GM12878 (cell line): ENCODE data around the gene RMND1. TPM values are rescaled to one million over a fixed set of nuclear protein-coding genes. Genes with fewer than 3 reads are reported as not detected.

Source experiments
- ATAC-seq: fragments of 200-7000 bp; cut with Tn5 transposase; 3 replicates; pipeline ENCODE4 v1.9.1; 2020; ENCODE audit warnings: mild to moderate bottlenecking, moderate library complexity
- BruUV-seq: library from RNA; stranded (reverse); fragments of 400-500 nt; replicated peaks from 2 replicates; lab custom pipeline; 2021; lab: Mats Ljungman, UMichigan
- CTCF ChIA-PET: fragments of 300-600 bp; sonication (Branson Sonifier 250); formaldehyde crosslinking; extraction: SDS; loops from one replicate; lab custom pipeline; 2021; ENCODE audit warnings: inconsistent platforms; lab: Yijun Ruan, JAX
- POLR2A ChIA-PET: fragments of 350-600 bp; formaldehyde crosslinking; extraction: SDS; loops from one replicate; lab custom pipeline; 2021; ENCODE audit warnings: inconsistent platforms; lab: Charles Lee
- RAD21 ChIA-PET: fragments of 300-600 bp; sonication (Branson Sonifier 250); formaldehyde crosslinking; loops from one replicate; lab custom pipeline; 2023; ENCODE audit warnings: antibody characterized with exemption; ENCODE audit not compliant: unreplicated experiment; lab: Charles Lee
- SMC1A ChIA-PET: fragments of 300-600 bp; sonication (Branson Sonifier 250); formaldehyde crosslinking; loops from one replicate; lab custom pipeline; 2023; ENCODE audit not compliant: unreplicated experiment, uncharacterized antibody; lab: Charles Lee
- DNase-seq: peaks from one replicate; pipeline ENCODE4 v3.0.0-alpha.2; 2011; ENCODE audit warnings: low read depth, low spot score
- FAIRE-seq: peaks from 3 replicates; lab custom pipeline; 2011; peaks lifted over from hg19 to GRCh38; lab: Jason Lieb, UNC
- H2AFZ ChIP-seq: 2 replicates; pipeline ENCODE4 v1.6.0; 2011; ENCODE audit warnings: low read depth, low read length, control low read depth; ENCODE audit not compliant: control insufficient read depth
- H3K27ac ChIP-seq: 2 replicates; pipeline ENCODE4 v1.5.1; 2011; ENCODE audit warnings: control low read depth; ENCODE audit not compliant: control insufficient read depth, insufficient read depth
- H3K27me3 ChIP-seq, 2 experiments: replicated peaks in 1 of 2; 2 replicates each; pipeline versions ENCODE4 v1.6.0 to v1.6.1; 2011; ENCODE audit warnings: low read length in 1 of 2; ENCODE audit not compliant: control insufficient read depth in 2 of 2, insufficient read depth in 2 of 2
- H3K36me3 ChIP-seq, 2 experiments: 2 replicates each; pipeline ENCODE4 v1.5.1; 2011; ENCODE audit warnings: low read length in 1 of 2; ENCODE audit not compliant: control insufficient read depth in 2 of 2, insufficient read depth in 2 of 2
- H3K4me1 ChIP-seq: 2 replicates; pipeline ENCODE4 v1.6.1; 2011; ENCODE audit warnings: mild to moderate bottlenecking, low read length, moderate library complexity, mixed read lengths; ENCODE audit not compliant: control insufficient read depth, insufficient read depth
- H3K4me2 ChIP-seq: 2 replicates; pipeline ENCODE4 v1.6.0; 2011; ENCODE audit warnings: control low read depth; ENCODE audit not compliant: control insufficient read depth, insufficient read depth
- H3K4me3 ChIP-seq: fragments of 200-600 bp; sonication (generic); 2 replicates; pipeline ENCODE4 v1.5.1; 2016
- H3K79me2 ChIP-seq: 2 replicates; pipeline ENCODE4 v1.6.0; 2011; ENCODE audit warnings: low read length; ENCODE audit not compliant: control insufficient read depth, insufficient read depth
- H3K9ac ChIP-seq: 2 replicates; pipeline ENCODE4 v1.8.0; 2011; ENCODE audit warnings: low read length, control low read depth, mixed read lengths; ENCODE audit not compliant: control insufficient read depth, insufficient read depth
- H3K9me3 ChIP-seq: replicated peaks from 3 replicates; pipeline ENCODE4 v1.5.1; 2011; ENCODE audit warnings: mild to moderate bottlenecking, low read length; ENCODE audit not compliant: control insufficient read depth, insufficient read depth
- H4K20me1 ChIP-seq: 2 replicates; pipeline ENCODE4 v1.6.0; 2011; ENCODE audit not compliant: control insufficient read depth, insufficient read depth
- CBX3 ChIP-seq: fragments of 200-600 bp; sonication (generic); IDR thresholded peaks from 2 replicates; pipeline ENCODE4 v1.6.1; 2016; ENCODE audit warnings: low read depth, borderline replicate concordance
- CHD2 ChIP-seq: IDR thresholded peaks from 2 replicates; pipeline ENCODE4 v1.6.1; 2011; ENCODE audit warnings: low read depth, low read length, improper control_type of control experiment, borderline replicate concordance
- HDAC6 ChIP-seq: fragments of 200-600 bp; sonication (generic); IDR thresholded peaks from one replicate; pipeline ENCODE4 v1.8.0; 2017; ENCODE audit warnings: antibody characterized with exemption; ENCODE audit not compliant: unreplicated experiment
- MTA3 ChIP-seq: IDR thresholded peaks from 2 replicates; pipeline ENCODE4 v1.6.1; 2012; ENCODE audit warnings: low read length, inconsistent platforms, borderline replicate concordance
- NBN ChIP-seq: fragments of 450-650 bp; IDR thresholded peaks from 2 replicates; pipeline ENCODE4 v1.6.1; 2016
- POLR2A ChIP-seq: IDR thresholded peaks from 2 replicates; pipeline ENCODE4 v1.6.1; 2011; ENCODE audit warnings: low read depth, mild to moderate bottlenecking, low read length
- SIN3A ChIP-seq: IDR thresholded peaks from 2 replicates; pipeline ENCODE4 v1.6.1; 2012; ENCODE audit warnings: low read depth, low read length, improper control_type of control experiment
- ZBED1 ChIP-seq: IDR thresholded peaks from 2 replicates; pipeline ENCODE4 v1.6.1; 2016; ENCODE audit warnings: borderline replicate concordance
- ZSCAN29 ChIP-seq: fragments of 450-650 bp; IDR thresholded peaks from 2 replicates; pipeline ENCODE4 v1.6.1; 2017; ENCODE audit warnings: mild to moderate bottlenecking, moderate library complexity
- WGBS: methylation state at CpG from one replicate; pipeline ENCODE4 v1.1.6; 2016; ENCODE audit warnings: low lambda C conversion rate; ENCODE audit not compliant: insufficient replicate concordance, insufficient coverage; ENCODE audit errors: missing lambda C conversion rate; 5-methylcytosine and 5-hydroxymethylcytosine counted together
- in situ Hi-C: fragments of 300-500 bp; cut with MboI; formaldehyde crosslinking; loops from 9 replicates; pipeline ENCODE4 v1.14.3; 2018; ENCODE audit warnings: mixed read lengths
- intact Hi-C: fragments of 100-400 bp; cut with micrococcal nuclease; formaldehyde crosslinking; loops from one replicate; pipeline ENCODE4 v1.14.2; 2022; ENCODE audit not compliant: unreplicated experiment
- polyA plus RNA-seq, 11 experiments: library from polyadenylated mRNA; depleted of rRNA in 4 of 11; unstranded in 6 of 11; stranded (reverse) in 5 of 11; fragments of >200 nt; fragmentation: Nextera tagmentation in 4 of 11; fragmentation: Illumina TruSeq in 1 of 11; extraction: Ambion mirVana in 4 of 11; extraction: Trizol in 1 of 11; gene quantifications; 1 replicate in 1 of 11; 2 replicates in 10 of 11; pipeline versions ENCODE4 v1.2.1 to v1.2.3, GENCODE V29; 2011 to 2016; ENCODE audit warnings: inconsistent platforms in 2 of 11, missing spikeins in 2 of 11, low read depth in 1 of 11
- total RNA-seq, 4 experiments: library from RNA; depleted of rRNA in 3 of 4; stranded (reverse); fragments of >200 nt in 3 of 4; fragmentation: Illumina TruSeq in 1 of 4; extraction: Trizol in 1 of 4; gene quantifications; 2 replicates each; pipeline versions ENCODE4 v1.2.1 to v1.2.3, GENCODE V29; 2013 to 2021
- TF ChIP-seq, protein P1 (sequence below): IDR thresholded peaks from 2 replicates; pipeline ENCODE4 v1.6.1; 2012; ENCODE audit warnings: low read depth, low read length, improper control_type of control experiment

Gene RMND1
- total and polyA plus RNA-seq, 10 of the 15 experiments (the other 5 are each of a cell fraction or from before 2014, with no cell fraction given) = 15.9 to 34.5 (median 21.4) TPM

DNA sequence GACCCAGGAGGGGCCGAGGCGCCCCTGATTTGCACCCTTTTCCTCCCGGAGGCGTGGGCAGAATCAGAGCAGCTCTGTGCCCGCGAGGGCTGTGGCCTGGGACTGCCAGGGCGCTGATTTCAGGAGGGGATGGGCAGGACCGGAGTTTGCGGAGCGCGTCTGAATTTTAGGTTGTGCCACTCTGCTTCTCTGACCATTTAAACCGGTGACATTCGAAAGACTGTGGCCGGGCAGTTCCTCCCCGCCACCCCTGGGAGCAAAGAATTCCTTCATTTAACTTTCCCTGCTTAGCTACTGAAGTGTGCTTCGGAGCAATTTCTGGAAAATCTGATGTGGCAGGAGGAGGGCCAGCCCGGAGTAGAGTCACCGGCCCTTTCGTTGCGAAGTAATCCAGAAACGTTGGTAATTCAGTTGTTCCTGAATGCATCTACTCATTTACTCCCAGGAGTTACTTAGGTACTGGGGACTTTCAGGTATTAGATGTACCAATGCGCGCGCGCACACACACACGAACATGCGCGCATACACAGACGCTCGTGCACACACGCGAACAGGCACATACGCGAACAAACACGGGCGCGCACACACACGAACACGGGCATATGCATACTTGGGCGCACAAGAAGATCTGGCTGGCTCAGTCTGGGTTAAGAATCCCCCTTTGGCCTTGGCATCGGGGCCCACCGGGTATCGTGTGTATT lies 42.5 kb upstream of the RMND1 start:
- SMC1A ChIA-PET = no interaction called here
- Histone ChIP-seq H3K36me3 (no peaks in the 10 kb centered on the region), H3K4me2 (peak overlapping the region; percentile 64), H3K27me3 (peaks cover 3 to 6% of the 10 kb centered on the region in 2 experiments; a peak in 3 of 4 replicates), H3K4me3 (peak overlapping the region; percentile 50), H3K27ac (no peak overlapping the region), H4K20me1 (no peaks in the 10 kb centered on the region), H3K4me1 (peaks cover 2% of the 10 kb centered on the region), H3K79me2 (no peaks in the 10 kb centered on the region), H3K9ac (no peak overlapping the region), H2AFZ (no peak overlapping the region), H3K9me3 (no peaks in the 10 kb centered on the region)
- in situ Hi-C loops (no loop called here), intact Hi-C loops (no loop called here)
- no TSS peak for BruUV-seq
- no peak for DNase-seq
- FAIRE-seq = no peak
- POLR2A ChIA-PET = no interaction called here
- TF ChIP-seq NBN (no peak), CHD2 (no peak), POLR2A (no peak), SIN3A (no peak), MTA3 (no peak), ZBED1 (no peak)
- TF ChIP-seq, protein P1, sequence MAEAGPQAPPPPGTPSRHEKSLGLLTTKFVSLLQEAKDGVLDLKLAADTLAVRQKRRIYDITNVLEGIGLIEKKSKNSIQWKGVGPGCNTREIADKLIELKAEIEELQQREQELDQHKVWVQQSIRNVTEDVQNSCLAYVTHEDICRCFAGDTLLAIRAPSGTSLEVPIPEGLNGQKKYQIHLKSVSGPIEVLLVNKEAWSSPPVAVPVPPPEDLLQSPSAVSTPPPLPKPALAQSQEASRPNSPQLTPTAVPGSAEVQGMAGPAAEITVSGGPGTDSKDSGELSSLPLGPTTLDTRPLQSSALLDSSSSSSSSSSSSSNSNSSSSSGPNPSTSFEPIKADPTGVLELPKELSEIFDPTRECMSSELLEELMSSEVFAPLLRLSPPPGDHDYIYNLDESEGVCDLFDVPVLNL = no peak
- RAD21 ChIA-PET = no interaction called here
- ATAC-seq = peak; percentile 53
- CTCF ChIA-PET = no interaction called here
- 2% methylated on average over 37 of the region's 43 CpGs for WGBS

DNA sequence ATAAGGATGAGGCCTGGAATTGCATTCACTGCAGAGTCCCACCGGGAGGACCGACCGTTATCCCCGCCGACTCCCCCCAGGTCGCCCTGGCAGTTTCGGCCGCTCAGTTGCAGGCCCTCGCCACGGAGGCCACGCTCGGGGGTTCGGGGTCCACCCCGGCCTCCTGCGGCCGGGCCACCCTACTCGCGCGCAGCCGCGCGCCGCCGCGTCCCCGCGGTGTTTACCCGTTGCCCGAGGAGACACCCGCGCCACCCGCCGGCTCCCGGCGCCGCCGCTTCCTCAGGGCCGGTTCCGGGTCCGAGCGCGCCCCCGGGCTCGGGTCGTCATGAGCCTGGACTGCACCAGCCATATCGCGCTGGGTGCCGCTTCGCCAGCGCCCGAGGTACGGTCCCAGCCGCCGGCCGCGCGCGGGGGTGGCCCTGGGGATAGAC lies 41.9 kb upstream of the RMND1 start, which contains the start of gene CCDC170:
Gene CCDC170, plus strand, starts transcription at position 214 of the 431 bp plus-strand sequence. Its CDS starts 112 bp downstream, at position 326.
- ChIA-PET CTCF (no interaction called here), SMC1A (no interaction called here), RAD21 (no interaction called here), POLR2A (no interaction called here)
- Histone ChIP-seq H3K79me2 (no peaks in the 10 kb centered on the region), H3K4me3 (peak within 1 kb of the TSS; percentile 50), H3K27me3 (peaks cover 3 to 6% of the 10 kb centered on the region in 2 experiments; a peak in 3 of 4 replicates), H3K4me2 (peak within 1 kb of the TSS; percentile 64), H3K9ac (no peak within 1 kb of the TSS), H3K9me3 (no peaks in the 10 kb centered on the region), H3K27ac (no peak within 1 kb of the TSS), H3K4me1 (peaks cover 2% of the 10 kb centered on the region), H3K36me3 (no peaks in the 10 kb centered on the region), H4K20me1 (no peaks in the 10 kb centered on the region), H2AFZ (no peak within 1 kb of the TSS)
- in situ Hi-C loops (no loop called here), intact Hi-C loops (no loop called here)
- peak; percentile 81 for TF ChIP-seq HDAC6
- TF ChIP-seq ZSCAN29 = no peak
- no peak for TF ChIP-seq CBX3
- peak; percentile 44 for ATAC-seq
- FAIRE-seq = no peak
- WGBS = 2% methylated on average over 26 of the region's 58 CpGs
- BruUV-seq = no TSS peak
- no peak for DNase-seq
